BJ (cell line): Measurements from ENCODE around the gene PRDM16. TPM values are rescaled to one million over a fixed set of nuclear protein-coding genes. Genes with fewer than 3 reads are reported as not detected.

Source experiments
- CTCF ChIA-PET: fragments of 350-600 bp; formaldehyde crosslinking; extraction: SDS; loops from one replicate; lab custom pipeline; 2021; ENCODE audit warnings: antibody characterized with exemption, inconsistent platforms; lab: Yijun Ruan, JAX
- POLR2A ChIA-PET: fragments of 300-600 bp; sonication (Branson Sonifier 250); formaldehyde crosslinking; extraction: SDS; loops from one replicate; lab custom pipeline; 2021; ENCODE audit warnings: antibody characterized with exemption; lab: Charles Lee
- DNase-seq: peaks from one replicate; pipeline ENCODE4 v3.0.0-alpha.2; 2011; ENCODE audit warnings: low read depth
- H3K27me3 ChIP-seq: 2 replicates; pipeline ENCODE4 v1.6.0; 2011; ENCODE audit warnings: low read length; ENCODE audit not compliant: control insufficient read depth, insufficient read depth
- H3K36me3 ChIP-seq: 2 replicates; pipeline ENCODE4 v1.5.1; 2011; ENCODE audit warnings: low read length; ENCODE audit not compliant: control insufficient read depth, insufficient read depth
- H3K4me3 ChIP-seq: 2 replicates; pipeline ENCODE4 v1.5.1; 2011; ENCODE audit warnings: low read depth, mild to moderate bottlenecking, control low read depth, low read length
- CTCF ChIP-seq: IDR thresholded peaks from 2 replicates; pipeline ENCODE4 v1.5.1; 2011; ENCODE audit warnings: low read depth, mild to moderate bottlenecking, control low read depth, inconsistent platforms, low read length, moderate library complexity; ENCODE audit not compliant: insufficient read depth
- polyA plus RNA-seq: library from polyadenylated mRNA; depleted of rRNA; stranded (reverse); fragments of >200 nt; gene quantifications from 2 replicates; pipeline ENCODE4 v1.2.3, GENCODE V29; 2011

Gene PRDM16
- polyA plus RNA-seq, 1 experiment = 0.02 TPM

- no peaks in the 10 kb centered on the region for H3K27me3 ChIP-seq
- H3K4me3 ChIP-seq = no peak overlapping the region
- ChIA-PET POLR2A (no interaction called here), CTCF (no interaction called here)
- DNase-seq = no peak
- TF ChIP-seq CTCF = no peak
- no peaks in the 10 kb centered on the region for H3K36me3 ChIP-seq
These were observed 143.7 kb downstream of the PRDM16 start for GRCh38 chr1:3212453-3213355.

- Histone ChIP-seq H3K4me3 (no peak overlapping the region), H3K36me3 (no peaks in the 10 kb centered on the region), H3K27me3 (no peaks in the 10 kb centered on the region)
- ChIA-PET POLR2A (no interaction called here), CTCF (no interaction called here)
- TF ChIP-seq CTCF = no peak
- no peak for DNase-seq
These were observed 144.7 kb downstream of the PRDM16 start for GRCh38 chr1:3213730-3214129.

GRCh38 chr1:3215198-3216014, 146.4 kb downstream of the PRDM16 start:
- CTCF ChIA-PET = no interaction called here
- H3K27me3 ChIP-seq = peaks cover 2% of the 10 kb centered on the region; the same call in 1 of the 2 replicates

GRCh38 chr1:3216015-3216391, 147.0 kb downstream of the PRDM16 start:
- Histone ChIP-seq H3K4me3 (no peak overlapping the region), H3K27me3 (peaks cover 2% of the 10 kb centered on the region; the same call in 1 of the 2 replicates), H3K36me3 (no peaks in the 10 kb centered on the region)
- no peak for TF ChIP-seq CTCF
- CTCF ChIA-PET = no interaction called here
- DNase-seq = no peak
- POLR2A ChIA-PET = no interaction called here

More at GRCh38 chr1:3215198-3216014, 146.4 kb downstream of the PRDM16 start:
- no peak for TF ChIP-seq CTCF
- Histone ChIP-seq H3K36me3 (no peaks in the 10 kb centered on the region), H3K4me3 (no peak overlapping the region)
- POLR2A ChIA-PET = no interaction called here
- no peak for DNase-seq

- DNase-seq = no peak
- H3K4me3 ChIP-seq = no peak overlapping the region
These were observed 148.2 kb downstream of the PRDM16 start for GRCh38 chr1:3217181-3217641.

More at GRCh38 chr1:3217181-3217641, 148.2 kb downstream of the PRDM16 start:
- POLR2A ChIA-PET = no interaction called here
- Histone ChIP-seq H3K36me3 (no peaks in the 10 kb centered on the region), H3K27me3 (peaks cover 2% of the 10 kb centered on the region; the same call in 1 of the 2 replicates)
- CTCF ChIA-PET = no interaction called here
- TF ChIP-seq CTCF = no peak
